NCI-H1694 treated with DMSO at 0.1 percent for 48 hours (cell line): ENCODE data around the gene TRIM17.
A peak's percentile ranks its signal among the peaks of the same experiment; 100 is the strongest.

Experiments
- DNase-seq: peaks from one replicate; lab custom pipeline; 2025; lab: John Stamatoyannopoulos, UW

TRIM17 gene

DNA sequence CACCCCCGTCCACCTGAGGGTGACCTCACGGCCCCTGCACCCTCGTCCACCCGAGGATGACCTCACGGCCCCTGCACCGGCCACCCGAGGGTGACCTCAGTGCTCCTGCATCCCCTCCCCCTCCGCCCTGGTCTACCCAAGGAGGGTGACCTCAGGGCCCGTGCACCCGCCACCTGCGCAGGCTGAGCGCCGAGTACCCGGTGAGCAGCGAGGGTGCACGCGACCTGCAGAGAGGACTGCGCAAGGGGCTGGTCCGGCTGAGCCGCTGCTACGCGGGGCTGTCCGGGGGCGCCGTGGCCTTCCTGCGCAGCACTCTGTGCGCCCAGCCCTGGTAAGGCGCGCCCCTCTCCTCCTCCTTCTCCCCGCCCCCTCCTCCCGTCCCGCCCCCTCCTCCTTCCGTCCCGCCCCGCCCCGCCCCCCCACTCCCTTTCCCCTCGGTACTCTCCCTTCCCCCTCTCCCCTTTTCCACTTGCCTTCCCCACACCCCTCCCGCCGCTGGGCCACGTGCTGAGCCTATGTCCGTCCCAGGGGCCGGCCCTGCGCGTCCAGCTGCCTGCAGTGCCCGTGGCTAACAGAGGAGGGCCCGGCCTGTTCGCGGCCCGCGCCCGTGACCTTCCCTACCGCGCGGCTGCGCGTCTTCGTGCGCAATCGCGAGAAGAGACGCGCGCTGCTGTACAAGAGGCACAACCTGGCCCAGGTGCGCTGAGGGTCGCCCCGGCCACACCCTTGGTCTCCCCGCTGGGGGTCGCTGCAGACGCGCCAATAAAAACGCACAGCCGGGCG is 38.4 kb downstream of the TRIM17 start:
- peak; percentile 53 for DNase-seq

DNA sequence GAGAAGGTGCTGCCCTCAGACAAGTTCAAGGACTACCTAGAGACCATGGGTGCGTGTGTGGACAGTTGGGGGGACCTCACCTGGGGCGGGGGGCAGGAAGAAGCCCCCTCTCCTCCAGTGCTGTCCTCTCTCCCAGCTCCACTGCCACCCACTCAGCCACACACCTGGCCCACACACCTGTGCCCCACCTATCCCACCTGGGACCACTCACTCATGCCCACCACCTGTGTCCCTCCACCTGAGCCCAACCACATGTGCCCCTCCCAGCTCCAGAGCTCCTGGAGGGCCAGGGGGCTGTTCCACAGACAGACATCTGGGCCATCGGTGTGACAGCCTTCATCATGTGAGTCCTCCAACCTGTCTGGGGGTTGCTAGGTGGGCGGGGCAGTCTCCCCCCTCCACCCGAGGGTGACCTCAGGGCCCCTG is 39.0 kb downstream of the TRIM17 start:
- DNase-seq = no peak

- no peak for DNase-seq
Observed at GRCh38 chr1:228376651-228377631, 39.7 kb downstream of the TRIM17 start.

GRCh38 chr1:228376262-228376628 is 40.4 kb downstream of the TRIM17 start:
- DNase-seq = no peak

- no peak for DNase-seq
Observed at GRCh38 chr1:228375578-228376261, 40.9 kb downstream of the TRIM17 start.

DNA sequence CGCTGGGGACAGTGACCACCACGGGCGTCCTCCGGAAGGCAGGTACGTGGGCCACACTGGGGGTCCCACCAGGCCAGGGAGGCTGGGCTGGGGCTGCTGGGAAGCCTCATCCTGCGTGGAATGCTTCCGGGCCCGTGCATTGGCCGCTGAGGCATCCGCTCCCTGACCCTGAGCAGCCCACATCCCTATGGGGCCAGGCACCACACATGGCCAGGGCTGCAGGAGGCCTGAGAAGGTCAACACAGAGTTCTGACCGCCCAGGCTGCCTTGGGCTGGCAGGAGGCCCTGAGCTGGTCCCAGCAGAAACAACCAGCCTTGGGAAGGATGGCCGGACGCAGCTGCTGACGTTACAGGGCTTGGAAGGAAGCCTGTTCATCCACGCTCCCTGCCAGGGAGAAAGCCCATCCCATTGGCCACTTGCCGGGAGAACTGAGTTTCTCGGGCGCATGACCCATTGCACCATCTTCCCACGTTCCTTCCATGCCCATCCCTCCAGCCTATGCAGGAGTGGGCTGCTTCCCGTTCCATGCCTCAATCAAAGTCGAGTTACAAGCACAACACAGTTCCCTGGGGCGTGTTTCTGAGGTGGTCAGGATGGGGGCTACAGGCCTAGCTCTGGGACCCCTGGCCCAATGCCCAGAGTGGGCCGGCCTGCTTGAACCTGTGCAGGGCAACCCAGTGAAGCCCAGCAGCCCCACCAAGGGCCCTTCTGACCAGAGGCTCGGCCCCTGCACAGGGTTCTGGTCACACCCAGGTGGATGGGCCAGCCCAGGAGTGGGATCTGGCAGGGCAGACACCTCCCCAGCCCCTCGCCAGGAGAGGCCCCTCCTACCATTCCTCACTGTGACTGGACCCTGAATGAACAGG is 41.7 kb downstream of the TRIM17 start:
- no peak for DNase-seq

GRCh38 chr1:228373681-228374571 is 42.7 kb downstream of the TRIM17 start:
- DNase-seq = no peak

- DNase-seq = no peak
Observed at GRCh38 chr1:228373004-228373680, 43.5 kb downstream of the TRIM17 start.

GRCh38 chr1:228372183-228373003 is 44.3 kb downstream of the TRIM17 start:
- DNase-seq = no peak

GRCh38 chr1:228371741-228372182 is 44.9 kb downstream of the TRIM17 start:
- DNase-seq = no peak

GRCh38 chr1:228370941-228371740 is 45.5 kb downstream of the TRIM17 start:
- no peak for DNase-seq

- no peak for DNase-seq
Observed at GRCh38 chr1:228370439-228370940, 46.2 kb downstream of the TRIM17 start.

DNA sequence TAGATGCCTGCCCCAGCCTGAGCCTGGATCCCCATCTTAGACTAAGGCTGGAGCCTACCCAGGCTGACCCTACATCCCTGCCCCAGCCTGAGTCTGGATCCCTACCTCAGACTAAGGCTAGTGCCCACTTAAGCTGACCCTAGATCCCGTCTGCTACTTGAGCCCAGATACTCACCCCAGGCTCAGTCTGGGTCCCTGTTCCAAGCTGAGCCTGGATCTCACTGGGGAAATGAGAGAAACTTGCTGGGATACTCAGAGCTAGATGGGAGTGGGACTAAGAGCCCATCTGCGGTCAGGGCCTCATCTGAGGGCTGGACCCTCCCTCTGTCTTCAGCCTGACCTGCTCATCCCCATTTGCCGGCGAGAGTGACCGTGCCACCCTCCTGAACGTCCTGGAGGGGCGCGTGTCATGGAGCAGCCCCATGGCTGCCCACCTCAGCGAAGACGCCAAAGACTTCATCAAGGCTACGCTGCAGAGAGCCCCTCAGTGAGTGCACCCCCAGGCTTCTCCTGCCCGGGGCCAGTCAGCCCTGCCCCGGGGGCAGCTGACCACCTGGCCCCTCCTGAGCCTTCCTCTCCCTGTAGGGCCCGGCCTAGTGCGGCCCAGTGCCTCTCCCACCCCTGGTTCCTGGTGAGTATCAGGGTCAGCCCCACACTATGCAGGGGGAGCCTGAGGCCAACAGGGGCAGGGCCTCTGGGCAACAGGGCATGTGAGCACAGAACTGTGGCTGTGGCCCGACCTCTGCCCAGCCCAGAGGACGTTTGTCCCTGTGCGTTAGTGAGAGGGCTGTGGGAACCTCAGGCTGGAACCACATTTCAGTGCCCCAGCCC is 46.8 kb downstream of the TRIM17 start:
- DNase-seq = no peak

DNA sequence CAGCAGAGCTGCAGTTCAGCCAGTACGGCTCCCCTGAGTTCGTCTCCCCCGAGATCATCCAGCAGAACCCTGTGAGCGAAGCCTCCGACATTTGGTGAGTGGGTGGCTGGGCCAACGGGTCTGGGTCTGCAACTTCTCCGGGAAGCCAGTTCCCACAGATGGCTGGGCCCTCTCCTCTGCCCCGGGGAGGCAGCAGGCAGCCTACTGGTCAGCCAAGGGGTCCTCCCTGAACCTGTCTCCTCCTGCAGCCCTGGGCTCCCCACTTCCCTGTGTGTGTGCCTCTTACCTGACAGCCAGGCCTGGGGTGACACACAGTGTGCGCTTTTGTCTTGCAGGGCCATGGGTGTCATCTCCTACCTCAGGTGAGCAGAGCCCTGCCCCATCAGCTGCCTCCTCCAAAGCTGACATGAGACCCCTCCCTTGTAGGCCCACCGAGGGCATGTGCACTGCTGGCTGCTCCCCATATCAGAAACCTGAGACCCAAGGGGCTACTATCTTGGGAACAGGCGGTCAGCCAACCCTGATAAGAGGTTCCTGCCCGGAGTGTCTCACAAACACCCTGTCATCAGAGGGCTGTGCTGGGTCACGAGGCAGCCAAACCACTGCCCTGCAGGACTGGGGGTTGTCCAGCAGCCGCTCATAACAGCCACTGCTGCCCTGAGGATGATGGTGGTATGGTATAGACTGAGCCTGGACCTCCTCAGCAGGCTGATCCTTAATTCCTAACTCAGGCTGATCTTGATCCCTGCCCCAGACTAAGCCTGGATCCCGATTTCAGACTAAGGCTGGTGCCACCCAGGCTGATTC is 47.7 kb downstream of the TRIM17 start:
- DNase-seq = no peak

DNA sequence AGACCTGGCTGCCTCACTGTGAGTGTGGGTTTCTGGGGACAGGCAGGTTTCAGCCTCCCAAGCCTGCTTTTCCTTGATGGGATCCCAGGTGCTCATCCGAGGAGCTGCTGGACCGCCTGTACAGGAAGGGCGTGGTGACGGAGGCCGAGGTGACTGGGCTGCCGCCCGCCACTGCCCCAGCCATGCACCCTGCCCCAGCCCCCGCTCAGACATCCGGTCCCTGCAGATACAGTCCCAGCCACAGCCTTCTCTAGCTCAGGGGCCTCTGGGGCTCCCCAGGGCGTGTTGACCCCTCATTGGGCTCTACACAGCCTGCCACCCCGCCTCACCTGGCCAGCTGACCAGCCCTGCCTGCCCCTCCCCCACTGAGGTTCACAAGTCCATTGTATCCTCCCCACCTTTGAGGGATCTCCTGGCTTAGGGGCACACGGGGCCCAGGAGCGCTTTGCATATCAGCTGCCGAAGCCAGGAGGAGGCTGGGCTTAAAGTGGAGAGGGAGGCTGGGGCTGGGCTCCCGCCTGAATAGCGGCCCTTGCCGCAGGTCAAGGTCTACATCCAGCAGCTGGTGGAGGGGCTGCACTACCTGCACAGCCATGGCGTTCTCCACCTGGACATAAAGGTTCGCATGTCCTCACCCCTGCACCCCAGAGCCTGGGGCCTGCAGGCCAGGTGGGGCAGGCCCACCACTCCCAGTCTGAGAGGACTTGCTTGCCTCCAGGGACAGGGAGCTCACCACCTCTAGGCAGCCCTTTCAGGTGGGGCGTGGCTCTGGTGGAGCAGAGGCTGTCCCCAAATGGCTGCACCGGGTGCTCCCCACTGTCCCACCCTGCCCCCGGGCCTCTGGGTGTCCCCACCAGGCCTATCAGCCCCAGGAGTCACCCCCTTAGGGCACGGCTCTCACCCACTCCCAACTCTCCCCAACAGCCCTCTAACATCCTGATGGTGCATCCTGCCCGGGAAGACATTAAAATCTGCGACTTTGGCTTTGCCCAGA is 48.6 kb downstream of the TRIM17 start:
- no peak for DNase-seq
